ENCODE results near the gene GFI1. TPM values are rescaled to one million over a fixed set of nuclear protein-coding genes. Genes with fewer than 3 reads are reported as not detected.

The GFI1 gene
- total and polyA plus RNA-seq, 2 donors (not counting 3 experiments of a cell fraction or from before 2014, with no cell fraction given) = 0.11 to 0.22 TPM

DNA sequence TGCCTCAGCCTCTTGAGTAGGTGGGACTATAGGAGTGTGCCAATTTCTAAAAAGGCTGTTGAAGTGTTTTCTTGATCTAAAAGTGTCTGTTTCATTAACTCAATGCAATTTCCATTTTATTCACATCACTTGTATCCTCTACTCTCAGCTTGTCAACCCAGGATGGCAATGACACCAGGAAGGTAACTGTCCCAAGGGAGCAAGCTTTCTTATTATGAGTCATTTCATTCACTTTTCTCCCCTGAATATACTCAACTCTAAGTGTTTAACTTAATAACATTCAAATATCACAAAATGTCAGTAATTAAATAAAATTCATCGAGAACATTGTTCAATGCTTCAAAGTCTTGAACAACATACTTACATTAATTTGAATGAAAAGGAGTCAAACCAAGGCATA is 22.9 kb upstream of the GFI1 start:
- FAIRE-seq = no peak
- H2AFZ ChIP-seq (ENCODE audit: low read depth, low read length) = no peak overlapping the region

DNA sequence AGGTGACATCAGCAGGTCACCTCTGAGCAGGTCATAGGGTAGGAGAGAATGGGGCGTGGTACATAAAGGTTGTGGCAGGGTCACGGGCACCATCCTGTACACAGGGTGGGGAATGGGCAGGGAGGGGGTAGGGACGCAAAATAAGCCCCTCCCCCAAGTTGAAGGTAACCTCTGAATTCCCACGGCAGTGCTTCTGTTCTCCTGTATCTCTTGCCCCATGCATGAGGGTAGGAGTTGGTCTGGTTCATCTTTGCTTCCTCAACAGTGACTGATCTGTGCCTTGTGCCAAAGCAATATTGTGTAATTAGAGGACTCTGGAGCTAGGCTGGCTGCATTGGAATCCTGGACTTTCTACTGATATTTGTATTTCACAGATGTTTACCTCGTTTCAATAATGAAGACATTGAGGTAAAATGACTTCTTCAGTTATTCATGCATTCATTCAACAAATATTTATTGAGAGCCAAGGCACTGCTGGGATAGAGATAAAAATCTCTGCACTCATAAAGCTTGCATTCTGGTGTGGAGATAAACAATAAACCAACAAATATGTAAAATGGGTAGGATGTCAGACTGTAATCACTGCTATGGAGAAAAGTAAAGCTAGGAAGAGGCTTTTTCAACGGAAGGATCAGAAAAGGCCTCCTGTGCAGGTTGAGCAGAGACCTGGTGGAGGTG is 18.4 kb upstream of the GFI1 start:
- CTCF ChIA-PET = no interaction called here
- no TSS peak for BruUV-seq (replicated peaks)
- no peaks in the 10 kb centered on the region for H3K9me3 ChIP-seq (replicated peaks; ENCODE audit: control insufficient read depth, insufficient read depth, low read length)

More for the DNA sequence above, 22.9 kb upstream of the GFI1 start:
- H3K27ac ChIP-seq (ENCODE audit: insufficient read depth, low read depth, low read length) = no peak overlapping the region
- no peaks in the 10 kb centered on the region for H3K36me3 ChIP-seq (ENCODE audit: control insufficient read depth in 2 of 2, extremely low read depth in 1 of 2, insufficient read depth in 2 of 2, low read length in 2 of 2)
- intact Hi-C loops (cut with micrococcal nuclease) (no loop called here), dilution Hi-C loops (cut with MboI; ENCODE audit: extremely low pct_ligation_motif_present, low sequenced_read_pairs) (no loop called here)
- H3K4me3 ChIP-seq (replicated peaks in 1 of 3; ENCODE audit: insufficient read depth in 1 of 3, low read depth in 1 of 3, low read length in 3 of 3) = no peak overlapping the region
- no peak overlapping the region for H3K4me2 ChIP-seq (ENCODE audit: insufficient read depth, low read length)
- no peaks in the 10 kb centered on the region for H3K79me2 ChIP-seq (ENCODE audit: control insufficient read depth, insufficient read depth, low read length)
- BruUV-seq (replicated peaks) = no TSS peak
- no peak for TF ChIP-seq POLR2A (IDR thresholded peaks at IDR 0.05; ENCODE audit: low read depth, low read length)
- no peak for TF ChIP-seq JUN (IDR thresholded peaks at IDR 0.05; ENCODE audit: borderline replicate concordance, insufficient read depth, insufficient read length, low read depth)
- no peaks in the 10 kb centered on the region for H3K27me3 ChIP-seq (ENCODE audit: control insufficient read depth in 2 of 2, insufficient read depth in 2 of 2, low read length in 2 of 2)
- no peaks in the 10 kb centered on the region for H4K20me1 ChIP-seq (replicated peaks; ENCODE audit: control insufficient read depth, extremely low read depth, insufficient read depth, low read length)
- ChIA-PET POLR2A (no interaction called here), CTCF (interaction anchor here (1.4 to 1.5 kb wide), 2 partner anchors 12 to 13 kb away, joined by 3 to 4 read pairs; no protein-coding TSS in a partner anchor)
- no peak overlapping the region for H3K9ac ChIP-seq (replicated peaks; ENCODE audit: extremely low read depth, insufficient read depth, low read length)
- H3K9me3 ChIP-seq (replicated peaks; ENCODE audit: control insufficient read depth, insufficient read depth, low read length) = no peaks in the 10 kb centered on the region
- no peaks in the 10 kb centered on the region for H3K4me1 ChIP-seq (ENCODE audit: control insufficient read depth, extremely low read depth, insufficient read depth, low read length)
- no peaks in the 10 kb centered on the region for H3K9me1 ChIP-seq (replicated peaks; ENCODE audit: control insufficient read depth, extremely low read depth, insufficient read depth, low read length)
- DNase-seq (ENCODE audit: low read depth, low spot score) = no peak

More for the DNA sequence above, 18.4 kb upstream of the GFI1 start:
- no peaks in the 10 kb centered on the region for H3K9me1 ChIP-seq (replicated peaks; ENCODE audit: control insufficient read depth, extremely low read depth, insufficient read depth, low read length)
- dilution Hi-C loops (cut with MboI; ENCODE audit: extremely low pct_ligation_motif_present, low sequenced_read_pairs) (no loop called here), intact Hi-C loops (cut with micrococcal nuclease) (no loop called here)
- FAIRE-seq = no peak
- H3K4me1 ChIP-seq (ENCODE audit: control insufficient read depth, extremely low read depth, insufficient read depth, low read length) = no peaks in the 10 kb centered on the region
- H3K4me2 ChIP-seq (ENCODE audit: insufficient read depth, low read length) = no peak overlapping the region
- no peak for DNase-seq (ENCODE audit: low read depth, low spot score)
- no peak overlapping the region for H3K4me3 ChIP-seq (replicated peaks in 1 of 3; ENCODE audit: insufficient read depth in 1 of 3, low read depth in 1 of 3, low read length in 3 of 3)
- H3K27ac ChIP-seq (ENCODE audit: insufficient read depth, low read depth, low read length) = no peak overlapping the region
- H3K36me3 ChIP-seq (ENCODE audit: control insufficient read depth in 2 of 2, extremely low read depth in 1 of 2, insufficient read depth in 2 of 2, low read length in 2 of 2) = no peaks in the 10 kb centered on the region
- H3K9ac ChIP-seq (replicated peaks; ENCODE audit: extremely low read depth, insufficient read depth, low read length) = no peak overlapping the region
- POLR2A ChIA-PET = no interaction called here
- no peaks in the 10 kb centered on the region for H4K20me1 ChIP-seq (replicated peaks; ENCODE audit: control insufficient read depth, extremely low read depth, insufficient read depth, low read length)
- H3K27me3 ChIP-seq (ENCODE audit: control insufficient read depth in 2 of 2, insufficient read depth in 2 of 2, low read length in 2 of 2) = no peaks in the 10 kb centered on the region
- no peaks in the 10 kb centered on the region for H3K79me2 ChIP-seq (ENCODE audit: control insufficient read depth, insufficient read depth, low read length)
- H2AFZ ChIP-seq (ENCODE audit: low read depth, low read length) = no peak overlapping the region
- TF ChIP-seq JUN (IDR thresholded peaks at IDR 0.05; ENCODE audit: borderline replicate concordance, insufficient read depth, insufficient read length, low read depth) = no peak
- no peak for TF ChIP-seq FOS (IDR thresholded peaks at IDR 0.05; ENCODE audit: borderline replicate concordance, insufficient read depth, low read length)
- TF ChIP-seq, protein P1, sequence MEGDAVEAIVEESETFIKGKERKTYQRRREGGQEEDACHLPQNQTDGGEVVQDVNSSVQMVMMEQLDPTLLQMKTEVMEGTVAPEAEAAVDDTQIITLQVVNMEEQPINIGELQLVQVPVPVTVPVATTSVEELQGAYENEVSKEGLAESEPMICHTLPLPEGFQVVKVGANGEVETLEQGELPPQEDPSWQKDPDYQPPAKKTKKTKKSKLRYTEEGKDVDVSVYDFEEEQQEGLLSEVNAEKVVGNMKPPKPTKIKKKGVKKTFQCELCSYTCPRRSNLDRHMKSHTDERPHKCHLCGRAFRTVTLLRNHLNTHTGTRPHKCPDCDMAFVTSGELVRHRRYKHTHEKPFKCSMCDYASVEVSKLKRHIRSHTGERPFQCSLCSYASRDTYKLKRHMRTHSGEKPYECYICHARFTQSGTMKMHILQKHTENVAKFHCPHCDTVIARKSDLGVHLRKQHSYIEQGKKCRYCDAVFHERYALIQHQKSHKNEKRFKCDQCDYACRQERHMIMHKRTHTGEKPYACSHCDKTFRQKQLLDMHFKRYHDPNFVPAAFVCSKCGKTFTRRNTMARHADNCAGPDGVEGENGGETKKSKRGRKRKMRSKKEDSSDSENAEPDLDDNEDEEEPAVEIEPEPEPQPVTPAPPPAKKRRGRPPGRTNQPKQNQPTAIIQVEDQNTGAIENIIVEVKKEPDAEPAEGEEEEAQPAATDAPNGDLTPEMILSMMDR (IDR thresholded peaks at IDR 0.05; ENCODE audit: extremely low read depth in 1 of 2, insufficient read depth in 1 of 2, low read depth in 1 of 2, low read length in 2 of 2) = no peak
- TF ChIP-seq, protein P2, sequence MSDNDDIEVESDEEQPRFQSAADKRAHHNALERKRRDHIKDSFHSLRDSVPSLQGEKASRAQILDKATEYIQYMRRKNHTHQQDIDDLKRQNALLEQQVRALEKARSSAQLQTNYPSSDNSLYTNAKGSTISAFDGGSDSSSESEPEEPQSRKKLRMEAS (IDR thresholded peaks at IDR 0.05; ENCODE audit: insufficient read depth, insufficient read length) = no peak
- no peak for TF ChIP-seq EZH2 (IDR thresholded peaks at IDR 0.05; ENCODE audit: borderline replicate concordance, low read depth, low read length, severe bottlenecking)
- TF ChIP-seq GATA2 (IDR thresholded peaks at IDR 0.05; ENCODE audit: insufficient read depth, insufficient read length, low read depth, low read length) = no peak
- TF ChIP-seq MYC (IDR thresholded peaks at IDR 0.05; ENCODE audit: low read depth, low read length) = no peak
- TF ChIP-seq POLR2A (IDR thresholded peaks at IDR 0.05; ENCODE audit: low read depth, low read length) = no peak
- no peak for TF ChIP-seq POLR2AphosphoS5 (IDR thresholded peaks at IDR 0.05; ENCODE audit: insufficient read depth, low read depth, low read length)
